ENCODE data around the gene KRTAP3-3.

Gene KRTAP3-3

DNA sequence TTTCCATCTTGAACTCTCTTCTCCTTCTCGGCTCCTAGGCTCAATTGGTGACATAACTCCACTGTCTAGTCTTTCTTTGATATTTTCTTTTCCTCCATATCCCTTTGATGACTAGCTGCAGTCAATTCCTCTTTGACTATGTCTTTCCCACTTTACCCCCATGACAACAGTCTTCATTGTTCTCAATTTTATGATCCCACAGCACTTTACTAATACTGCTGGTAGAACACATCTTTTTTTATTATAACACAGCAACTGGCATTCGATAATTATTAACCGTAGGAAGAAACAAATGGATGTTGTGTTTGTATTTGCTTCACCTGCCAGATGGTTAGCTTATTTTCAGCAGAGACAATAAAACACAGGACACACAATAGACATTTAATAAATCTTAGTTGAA is 1.3 kb downstream of the KRTAP3-3 start:
- TF ChIP-seq, protein P1, sequence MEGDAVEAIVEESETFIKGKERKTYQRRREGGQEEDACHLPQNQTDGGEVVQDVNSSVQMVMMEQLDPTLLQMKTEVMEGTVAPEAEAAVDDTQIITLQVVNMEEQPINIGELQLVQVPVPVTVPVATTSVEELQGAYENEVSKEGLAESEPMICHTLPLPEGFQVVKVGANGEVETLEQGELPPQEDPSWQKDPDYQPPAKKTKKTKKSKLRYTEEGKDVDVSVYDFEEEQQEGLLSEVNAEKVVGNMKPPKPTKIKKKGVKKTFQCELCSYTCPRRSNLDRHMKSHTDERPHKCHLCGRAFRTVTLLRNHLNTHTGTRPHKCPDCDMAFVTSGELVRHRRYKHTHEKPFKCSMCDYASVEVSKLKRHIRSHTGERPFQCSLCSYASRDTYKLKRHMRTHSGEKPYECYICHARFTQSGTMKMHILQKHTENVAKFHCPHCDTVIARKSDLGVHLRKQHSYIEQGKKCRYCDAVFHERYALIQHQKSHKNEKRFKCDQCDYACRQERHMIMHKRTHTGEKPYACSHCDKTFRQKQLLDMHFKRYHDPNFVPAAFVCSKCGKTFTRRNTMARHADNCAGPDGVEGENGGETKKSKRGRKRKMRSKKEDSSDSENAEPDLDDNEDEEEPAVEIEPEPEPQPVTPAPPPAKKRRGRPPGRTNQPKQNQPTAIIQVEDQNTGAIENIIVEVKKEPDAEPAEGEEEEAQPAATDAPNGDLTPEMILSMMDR (conservative IDR thresholded peaks at IDR 0.05; ENCODE audit: low read depth, low read length), result no peak
- DNase-seq (ENCODE audit: low read depth), result no peak
- no peak overlapping the region for H3K4me3 ChIP-seq (ENCODE audit: low read depth, low read length)

- H3K4me3 ChIP-seq (ENCODE audit: low read depth, low read length), result no peak overlapping the region
- TF ChIP-seq, protein P1 (conservative IDR thresholded peaks at IDR 0.05; ENCODE audit: low read depth, low read length), result no peak
- DNase-seq (ENCODE audit: low read depth), result no peak
Measured at GRCh38 chr17:40986920-40987319, 7.0 kb downstream of the KRTAP3-3 start.

- TF ChIP-seq, protein P1 (conservative IDR thresholded peaks at IDR 0.05; ENCODE audit: low read depth, low read length), result no peak
- DNase-seq (ENCODE audit: low read depth), result no peak
- no peak within 1 kb of the TSS for H3K4me3 ChIP-seq (ENCODE audit: low read depth, low read length)
Measured at GRCh38 chr17:40984226-40984625, 9.7 kb downstream of the KRTAP3-3 start, which contains the start of gene KRT40. Gene KRT40, minus strand, starts transcription at chr17:40984326. Its CDS starts 53 bp downstream, at chr17:40984273.

- no peak for DNase-seq (ENCODE audit: low read depth)
- TF ChIP-seq, protein P1 (conservative IDR thresholded peaks at IDR 0.05; ENCODE audit: low read depth, low read length), result no peak
- H3K4me3 ChIP-seq (ENCODE audit: low read depth, low read length), result no peak overlapping the region
Measured at GRCh38 chr17:40981115-40981514, 12.8 kb downstream of the KRTAP3-3 start.

DNA sequence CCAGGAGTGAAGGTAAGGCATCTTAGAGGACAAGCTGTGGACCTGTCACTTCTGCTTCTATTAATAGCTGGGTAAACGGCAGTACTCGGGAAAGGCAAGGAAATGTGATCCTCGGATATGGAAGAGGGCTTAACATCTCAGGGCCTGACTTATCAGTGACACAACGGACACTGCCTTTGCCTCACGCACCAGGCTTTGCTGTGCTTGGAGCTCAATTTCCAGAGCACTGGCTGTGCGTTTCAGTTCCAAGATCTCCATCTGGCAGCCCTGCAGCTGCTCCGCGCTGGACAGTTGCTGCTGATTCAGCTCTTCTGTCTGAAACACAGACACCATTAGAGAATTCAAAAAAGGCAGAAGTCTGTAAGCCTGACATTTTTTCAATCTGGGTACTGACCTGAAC is 13.4 kb downstream of the KRTAP3-3 start:
- TF ChIP-seq, protein P1 (conservative IDR thresholded peaks at IDR 0.05; ENCODE audit: low read depth, low read length), result no peak
- no peak overlapping the region for H3K4me3 ChIP-seq (ENCODE audit: low read depth, low read length)
- DNase-seq (ENCODE audit: low read depth), result peak; percentile 60

- TF ChIP-seq, protein P1 (conservative IDR thresholded peaks at IDR 0.05; ENCODE audit: low read depth, low read length), result no peak
- no peak overlapping the region for H3K4me3 ChIP-seq (ENCODE audit: low read depth, low read length)
- DNase-seq (ENCODE audit: low read depth), result no peak
Measured at GRCh38 chr17:40980117-40980516, 13.8 kb downstream of the KRTAP3-3 start.

GRCh38 chr17:40978575-40979151 is 15.3 kb downstream of the KRTAP3-3 start:
- TF ChIP-seq, protein P1 (conservative IDR thresholded peaks at IDR 0.05; ENCODE audit: low read depth, low read length), result no peak
- H3K4me3 ChIP-seq (ENCODE audit: low read depth, low read length), result no peak overlapping the region
- no peak for DNase-seq (ENCODE audit: low read depth)
